HG03060 (cell line): ENCODE data around the gene MLXIP.
"Not testable (repeated sequence)": the region's sequence is repeated elsewhere in the genome, so short reads cannot be mapped to it uniquely, and the experiment has no call there.

Source experiments
- ATAC-seq: cut with Tn5 transposase; IDR thresholded peaks from one replicate; pipeline ENCODE4 v1.9.1; 2021; ENCODE audit warnings: low read depth, moderate number of reproducible peaks; ENCODE audit not compliant: unreplicated experiment

MLXIP gene

DNA sequence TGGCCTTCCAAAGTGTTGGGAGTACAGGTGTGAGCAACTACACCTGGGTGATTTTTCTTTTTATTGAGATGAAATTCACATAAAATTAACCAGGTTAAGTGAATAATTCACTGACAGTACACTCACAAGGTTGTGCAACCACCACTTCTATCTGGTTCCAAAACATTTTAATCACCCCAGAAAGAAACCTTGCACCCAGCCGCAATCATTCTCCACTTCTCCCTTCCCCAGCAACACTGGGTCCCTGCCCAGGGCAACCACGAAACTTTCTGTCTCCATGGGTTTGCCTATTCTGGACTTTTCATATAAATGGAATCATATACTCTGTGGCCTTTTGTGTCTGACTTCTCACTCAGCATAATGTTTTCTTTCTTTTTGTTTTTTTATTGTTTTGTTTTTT lies 26.3 kb upstream of the MLXIP start:
- ATAC-seq: no peak

DNA sequence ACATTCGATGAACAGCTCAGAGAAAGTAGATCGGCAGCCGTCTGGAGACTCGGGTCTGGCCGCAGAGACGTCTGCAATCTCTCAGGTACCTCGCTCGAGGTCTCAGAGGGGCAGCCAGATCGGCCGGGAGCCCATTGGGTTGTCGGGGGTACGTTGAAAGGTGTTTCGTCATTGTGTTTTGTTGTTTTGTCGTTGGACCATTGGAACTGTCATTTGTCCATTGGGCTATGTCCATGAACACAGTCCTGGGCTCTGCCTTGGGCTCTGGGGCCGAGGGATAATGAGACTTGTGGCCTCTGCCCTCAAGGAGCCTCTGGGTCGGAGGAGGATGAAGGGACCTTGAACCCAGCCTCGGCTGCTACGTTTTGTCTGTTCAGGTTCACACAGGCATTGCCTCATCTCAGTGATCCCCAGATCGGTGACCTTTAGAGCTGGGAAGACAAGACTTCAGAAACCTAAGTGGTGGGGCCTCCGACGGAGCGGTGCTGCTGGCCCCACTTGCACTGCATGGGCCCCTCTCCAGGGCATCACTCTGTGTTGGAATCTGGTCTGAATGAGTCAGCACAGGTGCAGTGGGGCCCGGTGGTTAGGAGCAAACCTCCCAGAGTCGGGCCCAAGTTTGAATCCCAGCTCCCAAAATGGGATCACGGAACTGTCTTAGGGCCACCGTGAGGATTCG lies 23.6 kb upstream of the MLXIP start:
- ATAC-seq: no peak

DNA sequence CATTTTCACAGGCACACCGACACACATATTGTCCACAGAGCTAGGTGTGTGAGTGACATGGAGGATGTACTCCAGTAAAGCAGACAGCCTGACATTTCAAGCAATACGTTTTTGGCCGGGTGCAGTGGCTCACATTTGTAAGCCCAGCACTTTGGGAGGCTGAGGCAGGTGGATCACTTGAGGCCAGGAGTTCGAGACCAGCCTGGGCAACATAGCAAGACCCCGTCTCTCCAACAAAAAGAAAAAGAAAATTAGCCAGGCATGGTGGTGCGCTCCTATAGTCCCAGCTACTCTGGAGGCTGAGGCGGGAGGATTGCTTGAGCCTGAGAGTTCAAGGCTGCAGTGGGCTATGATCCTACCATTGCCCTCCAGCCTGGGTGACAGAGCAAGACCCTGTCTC lies 22.1 kb upstream of the MLXIP start:
- not testable (repeated sequence) for ATAC-seq

DNA sequence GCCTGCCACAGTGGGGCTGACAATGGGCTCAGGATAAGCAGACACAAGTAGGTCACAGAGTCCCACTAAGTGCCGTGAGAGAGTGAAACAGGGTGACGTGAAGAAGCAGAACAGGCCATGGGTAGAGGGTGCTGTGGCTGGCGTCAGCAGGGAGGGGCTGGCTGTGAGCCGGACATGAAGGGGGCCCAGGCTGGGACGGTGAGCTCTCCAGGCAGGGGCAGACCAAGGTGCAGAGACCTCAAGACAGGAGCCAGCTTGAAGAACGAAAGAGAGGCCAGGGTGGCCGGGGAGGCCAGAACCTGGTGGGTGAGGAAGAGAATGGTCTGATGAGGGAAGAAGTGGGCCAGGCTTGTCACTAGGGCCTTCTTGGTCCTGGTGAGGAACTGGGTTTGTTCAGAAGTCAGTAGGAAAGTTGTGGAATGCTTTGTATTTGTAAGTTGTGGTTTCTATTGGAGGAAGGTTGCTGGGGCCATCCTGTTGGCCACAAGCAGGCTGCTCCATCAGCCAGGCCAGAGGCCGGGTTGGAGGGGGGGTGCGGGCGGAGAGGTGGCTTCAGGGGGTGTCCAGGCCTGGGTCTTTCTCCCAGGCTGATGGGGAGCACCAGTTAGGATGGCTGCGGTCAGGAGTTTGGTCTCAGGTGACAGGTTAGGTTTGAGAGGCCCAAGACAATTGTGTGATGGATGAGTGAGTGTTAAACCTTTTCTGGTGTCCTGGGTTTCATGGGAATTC lies 21.4 kb upstream of the MLXIP start:
- no peak for ATAC-seq

DNA sequence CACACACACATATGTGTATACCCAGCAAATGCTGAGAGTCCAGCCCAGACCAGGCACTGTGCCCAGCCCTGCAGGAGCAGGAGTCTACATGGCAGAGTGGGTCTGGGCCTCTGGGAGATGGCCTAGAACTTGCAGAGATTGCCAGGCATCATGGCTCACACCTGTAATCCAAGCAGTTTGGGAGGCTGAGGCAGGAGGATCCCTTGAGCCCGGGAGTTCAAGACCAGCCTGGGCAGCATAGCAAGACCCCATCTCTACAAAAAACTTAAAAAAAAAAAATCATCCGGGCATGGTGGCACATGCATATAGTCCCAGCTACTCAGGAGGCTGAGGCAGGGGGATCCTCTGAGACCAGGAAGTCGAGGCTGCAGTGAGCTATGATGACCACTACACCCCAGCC lies 20.8 kb upstream of the MLXIP start:
- ATAC-seq: no peak

DNA sequence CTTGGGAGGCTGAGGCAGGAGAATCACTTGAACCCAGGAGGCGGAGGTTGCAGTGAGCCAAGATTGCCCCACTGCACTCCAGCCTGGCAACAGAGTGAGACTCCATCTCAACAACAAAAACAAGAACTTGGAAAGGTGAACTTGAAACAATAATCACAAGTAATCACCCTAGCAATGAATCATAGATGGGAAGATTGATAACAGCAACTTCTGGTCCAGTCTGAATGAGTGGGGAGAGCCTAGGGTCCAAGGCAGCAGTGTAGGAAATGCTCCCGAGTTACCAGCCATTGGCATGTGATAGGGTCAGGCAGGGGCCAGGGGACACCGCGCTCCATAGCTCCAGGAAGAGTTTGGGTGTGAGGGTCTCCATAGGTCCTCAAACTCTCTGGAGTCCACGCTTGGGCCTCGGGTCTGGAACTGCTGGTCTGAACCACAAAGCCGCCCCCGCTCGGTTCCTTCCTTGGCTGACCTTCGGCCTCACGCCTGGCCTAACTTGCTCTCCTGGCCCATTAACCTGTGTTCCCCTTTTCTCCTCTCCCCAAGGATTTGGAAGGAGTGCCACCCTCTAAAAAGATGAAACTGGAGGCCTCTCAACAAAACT lies 19.9 kb upstream of the MLXIP start:
- no peak for ATAC-seq

DNA sequence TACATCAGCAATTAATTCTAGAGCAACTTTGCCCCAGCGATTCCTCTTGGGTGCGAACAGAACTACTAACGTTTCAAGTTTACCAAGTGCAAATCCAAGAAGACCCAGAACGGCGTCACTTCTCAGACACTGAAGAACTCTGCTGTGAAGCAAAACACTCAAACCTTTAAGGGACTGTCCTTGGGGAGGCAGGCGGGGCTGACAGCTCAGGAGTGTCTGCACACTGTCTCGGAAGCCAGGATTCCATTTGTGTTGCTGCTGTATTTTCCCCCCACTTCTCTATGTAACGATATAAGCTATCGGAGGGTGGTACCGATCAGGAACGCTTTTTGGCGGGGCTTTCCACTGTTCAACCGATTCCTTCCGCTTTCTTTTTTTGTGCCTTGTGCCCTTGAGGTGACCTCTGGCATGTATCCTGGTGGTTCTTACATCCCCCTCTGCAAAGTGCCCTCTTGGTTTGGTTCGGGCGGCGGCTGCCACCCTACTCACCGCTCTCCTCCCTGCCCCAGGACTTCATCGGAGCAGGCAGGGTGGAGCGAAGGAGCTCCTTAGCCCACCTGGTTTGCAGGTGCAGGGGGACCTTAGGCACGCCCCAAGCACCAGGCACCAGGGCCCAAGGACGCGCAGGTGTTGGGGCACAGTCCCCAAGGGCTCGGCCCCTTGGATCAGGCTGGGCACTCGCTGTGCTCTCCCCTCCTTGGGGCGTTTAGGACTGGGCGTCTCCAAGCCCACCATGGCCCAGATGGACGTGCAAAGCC lies 19.2 kb upstream of the MLXIP start:
- ATAC-seq: no peak

DNA sequence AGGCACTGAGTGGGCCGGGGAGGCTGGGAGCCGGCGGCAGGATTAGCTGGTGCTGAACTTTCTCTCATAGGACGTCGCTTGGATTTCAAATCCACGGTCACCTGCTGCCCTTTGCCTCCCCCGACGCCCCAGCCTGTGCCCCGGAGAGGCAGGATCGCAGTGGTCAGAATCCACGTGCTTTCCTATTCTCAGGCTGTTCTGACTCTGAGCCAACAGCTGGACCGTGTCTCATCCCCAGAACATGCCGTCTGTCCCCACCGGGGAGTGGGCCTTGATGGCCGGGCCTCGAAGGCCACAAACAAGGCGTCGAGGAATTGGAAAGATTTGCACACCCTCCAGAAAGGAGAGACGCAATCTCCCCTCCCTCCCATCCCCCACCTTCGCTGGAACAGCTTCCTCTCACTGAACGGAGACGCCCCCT lies 18.5 kb upstream of the MLXIP start:
- no peak for ATAC-seq

DNA sequence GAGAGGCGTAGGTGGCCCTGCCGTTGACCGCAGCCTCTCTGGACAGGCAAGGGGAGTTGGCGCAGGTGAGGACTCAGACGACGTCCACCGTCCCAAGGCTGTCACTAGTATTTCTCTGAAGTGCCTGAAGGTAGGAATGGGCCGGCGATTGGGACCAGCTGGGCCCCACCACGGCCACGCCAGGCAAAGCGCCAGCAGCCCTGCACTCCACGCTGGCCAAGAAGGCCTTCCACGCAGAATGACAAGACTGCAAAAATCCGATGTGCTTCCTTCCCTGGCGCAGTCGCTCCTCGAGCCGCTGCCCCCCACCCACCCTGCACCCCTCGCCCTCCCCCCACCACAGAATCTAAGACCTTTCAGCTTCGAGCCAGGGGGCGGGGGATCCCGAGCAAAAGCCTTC lies 17.3 kb upstream of the MLXIP start:
- ATAC-seq: no peak

DNA sequence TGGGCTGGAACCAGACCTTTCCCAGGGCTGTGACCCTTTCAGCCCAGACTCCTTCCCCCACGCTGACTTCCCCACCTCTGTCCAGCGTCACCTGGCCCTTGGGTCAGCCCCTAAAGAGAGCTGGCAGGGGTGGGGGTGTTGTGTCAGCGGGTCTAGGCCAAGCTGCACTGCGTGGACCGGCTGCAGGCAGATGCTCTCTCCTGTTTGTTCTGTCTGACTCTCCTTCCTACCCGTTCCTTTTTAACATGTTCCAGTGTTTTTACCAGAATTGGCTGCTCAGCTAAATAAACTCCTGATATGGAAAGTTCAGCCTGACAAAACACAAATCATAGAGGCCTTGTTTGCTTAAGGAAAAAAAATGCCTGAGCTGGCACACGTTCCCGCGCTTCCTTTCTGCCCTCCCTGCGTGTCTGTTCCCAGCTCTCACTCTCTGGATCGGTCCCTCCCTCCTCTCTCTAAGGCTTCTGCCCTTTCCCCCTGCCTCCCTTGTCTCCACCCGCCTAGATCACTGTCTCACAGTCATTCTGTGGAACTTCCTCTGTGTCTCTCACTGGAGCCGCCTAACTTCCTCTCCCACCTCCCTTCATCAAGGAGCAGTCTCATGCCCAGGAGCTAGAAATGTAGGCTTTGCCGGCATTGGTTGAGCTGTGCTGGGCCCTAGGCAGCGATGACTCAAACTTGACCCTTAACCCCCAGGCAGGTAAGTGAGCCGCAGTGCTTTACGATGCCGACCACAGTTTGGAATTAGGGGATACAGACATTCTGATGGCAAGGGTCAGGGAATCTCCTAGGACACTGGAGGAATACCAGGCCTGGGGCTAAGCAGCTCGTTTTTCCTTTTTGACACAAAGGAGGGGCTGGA lies 15.5 kb upstream of the MLXIP start:
- no peak for ATAC-seq

DNA sequence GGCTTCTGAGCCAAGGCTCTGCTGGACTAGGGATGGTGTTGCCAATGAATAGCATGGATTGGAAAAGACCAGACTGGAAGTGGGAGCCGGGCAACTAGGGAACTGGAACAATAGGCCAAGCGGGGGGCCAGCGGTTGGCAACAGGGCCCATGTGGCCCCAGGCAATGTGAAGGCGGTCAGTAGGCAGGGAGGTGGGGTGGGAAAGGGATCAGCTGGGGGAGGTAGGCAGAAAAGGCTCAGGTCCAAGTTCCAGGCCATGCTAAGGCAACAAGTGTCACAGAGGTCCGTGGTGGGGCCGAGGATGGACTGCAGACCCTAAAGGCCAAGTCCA lies 14.9 kb upstream of the MLXIP start:
- no peak for ATAC-seq

DNA sequence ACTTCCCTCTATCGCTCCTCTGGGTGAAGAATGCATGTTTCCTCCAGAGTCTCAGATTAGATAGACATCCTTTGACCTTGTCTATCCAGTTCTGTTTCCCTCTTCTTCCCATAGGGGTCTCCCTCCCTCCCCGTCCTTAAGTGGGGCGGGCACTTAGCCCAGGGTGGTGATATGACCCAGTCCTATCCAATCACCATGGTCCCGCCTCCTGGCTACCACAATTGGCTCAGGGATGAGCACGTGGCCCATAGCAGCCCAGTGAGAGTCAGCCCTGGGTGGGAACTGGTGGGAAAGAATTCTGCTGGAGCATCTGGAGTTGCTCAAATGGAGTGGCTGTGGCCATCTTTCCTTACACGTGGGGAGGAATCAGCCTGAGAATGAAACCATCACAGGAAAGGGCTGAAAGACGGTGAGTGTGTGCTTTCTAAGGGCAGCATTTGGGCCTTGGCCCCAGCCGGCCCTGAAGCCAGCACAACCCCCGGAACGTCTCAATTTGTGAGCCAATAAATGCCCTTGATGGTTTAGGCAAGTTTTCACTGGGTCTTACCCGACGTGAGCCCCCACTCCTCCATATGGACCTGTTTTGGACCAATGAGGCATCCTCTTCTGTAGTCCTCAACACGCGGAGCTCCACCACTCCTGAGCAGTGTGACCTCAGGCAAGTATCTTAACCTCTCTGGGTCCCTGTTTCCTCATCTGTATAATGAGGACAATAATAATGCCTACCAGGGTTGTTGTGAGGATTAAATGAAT lies 14.4 kb upstream of the MLXIP start:
- ATAC-seq: no peak

DNA sequence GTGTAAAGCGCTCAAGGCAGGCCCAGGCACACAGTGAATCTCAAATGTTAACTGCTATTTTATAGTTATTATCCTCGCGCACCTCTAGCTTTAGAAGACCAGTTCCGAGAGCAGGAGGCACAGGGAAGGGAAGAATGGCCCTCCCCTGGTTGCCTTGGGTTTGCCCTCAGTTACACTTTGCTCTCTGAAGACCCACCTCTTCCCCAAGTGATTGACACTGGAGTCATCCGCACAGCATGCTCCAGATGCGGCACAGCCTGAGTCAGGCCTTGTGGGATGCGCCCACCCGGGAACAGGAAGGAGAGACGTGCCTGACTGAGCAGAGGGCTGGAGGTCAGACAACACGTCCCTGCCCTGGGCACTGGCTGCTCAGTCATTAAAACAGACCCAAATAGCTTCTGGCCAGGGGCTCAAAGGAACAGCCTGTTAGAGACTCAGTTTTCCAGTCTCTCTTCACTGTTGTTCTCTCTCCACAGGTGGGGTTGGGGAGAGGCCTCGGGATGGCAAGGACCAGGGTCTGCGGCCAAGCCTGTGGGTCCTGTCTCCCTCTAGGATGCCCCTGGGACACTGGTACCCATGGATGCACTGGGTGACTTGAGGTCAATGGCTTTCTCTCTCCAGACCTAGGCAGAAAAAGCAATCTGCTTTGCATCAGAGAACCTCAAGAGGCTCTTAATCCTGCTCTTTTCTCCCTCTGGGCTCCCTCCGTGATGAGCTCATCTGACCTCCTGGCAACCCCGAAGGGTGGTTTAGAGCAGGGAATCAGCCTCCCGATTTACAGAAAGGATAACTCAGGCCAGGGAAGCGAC lies 13.6 kb upstream of the MLXIP start:
- no peak for ATAC-seq

DNA sequence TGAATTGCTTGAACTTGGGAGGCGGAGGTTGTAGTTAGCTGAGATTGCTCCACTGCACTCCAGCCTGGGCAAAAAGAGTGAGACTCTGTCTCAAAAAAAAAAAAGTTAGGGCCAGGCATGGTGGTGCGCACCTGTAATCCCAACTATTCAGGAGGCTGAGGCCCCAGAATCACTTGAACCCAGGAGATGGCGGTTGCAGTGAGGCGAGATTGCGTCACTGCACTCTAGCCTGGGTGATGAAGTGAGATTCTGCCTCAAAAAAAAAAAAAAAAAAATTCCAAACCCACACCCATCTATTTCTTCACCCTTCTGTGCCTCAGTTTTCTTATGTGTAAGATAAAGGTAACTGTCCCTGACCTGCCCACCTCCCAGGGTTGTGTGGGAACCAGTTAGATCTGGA lies 11.0 kb upstream of the MLXIP start:
- ATAC-seq: no peak

DNA sequence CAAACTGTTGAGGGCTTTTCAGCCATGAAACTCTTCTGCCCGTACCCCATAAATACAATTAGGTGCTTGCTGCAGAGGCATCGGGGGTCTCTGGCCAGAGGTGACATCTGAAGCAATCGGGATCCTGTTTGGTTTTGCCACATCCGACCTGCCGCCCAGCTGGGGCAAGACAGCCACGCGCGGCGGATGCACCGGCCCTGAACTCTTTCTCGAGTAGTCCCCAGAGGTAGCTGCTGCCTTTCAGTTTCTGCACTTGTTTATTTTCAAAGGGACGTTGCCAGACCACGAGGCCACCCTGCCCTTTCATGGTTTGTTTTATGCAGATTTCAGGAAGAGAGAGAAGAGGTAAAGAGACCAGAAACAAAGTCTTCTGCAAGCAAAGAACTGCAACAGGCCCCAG lies 10.6 kb upstream of the MLXIP start:
- no peak for ATAC-seq

DNA sequence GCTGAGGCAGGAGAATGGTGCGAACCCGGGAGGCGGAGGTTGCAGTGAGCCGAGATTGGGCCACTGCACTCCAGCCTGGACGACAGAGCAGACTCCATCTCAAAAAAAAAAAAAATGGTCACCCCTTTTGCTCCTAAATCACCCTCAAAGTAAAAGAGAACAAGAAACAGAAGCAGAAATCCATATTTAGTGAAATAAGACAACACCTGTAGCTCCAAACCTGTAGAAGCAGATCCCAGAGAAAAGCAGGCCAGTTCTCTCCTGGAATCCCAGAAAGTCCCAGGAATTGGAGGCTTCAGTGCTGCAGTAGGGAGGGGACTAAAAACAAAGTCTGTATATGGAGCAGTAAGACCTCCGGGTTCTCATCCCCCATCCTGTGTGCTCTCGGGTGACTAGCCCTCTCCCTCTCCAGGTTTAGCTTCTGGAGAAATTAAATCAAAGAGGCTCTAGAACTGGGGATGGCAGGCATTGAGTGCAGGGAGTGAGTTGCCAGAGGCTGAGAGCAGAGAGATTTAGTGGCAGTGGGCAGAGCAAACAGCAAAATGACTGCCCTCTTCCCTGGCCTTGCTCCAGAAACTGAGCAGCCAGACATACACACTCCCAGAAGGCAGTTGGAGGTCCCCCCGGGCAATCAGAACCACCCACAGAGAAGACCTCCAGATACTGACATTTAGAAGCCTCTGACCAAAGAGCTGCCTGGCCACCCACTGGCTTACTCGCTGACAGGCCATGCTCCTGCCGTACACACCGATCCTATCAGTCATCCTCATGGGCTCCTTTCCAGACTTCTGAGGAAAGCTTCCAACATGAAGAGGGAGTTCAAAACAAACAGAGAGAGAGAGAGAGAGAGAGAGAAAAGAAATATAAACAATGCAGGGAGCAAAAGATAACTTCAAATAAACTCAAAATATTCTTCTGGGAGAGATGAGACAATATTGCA lies 6.3 kb upstream of the MLXIP start:
- no peak for ATAC-seq

DNA sequence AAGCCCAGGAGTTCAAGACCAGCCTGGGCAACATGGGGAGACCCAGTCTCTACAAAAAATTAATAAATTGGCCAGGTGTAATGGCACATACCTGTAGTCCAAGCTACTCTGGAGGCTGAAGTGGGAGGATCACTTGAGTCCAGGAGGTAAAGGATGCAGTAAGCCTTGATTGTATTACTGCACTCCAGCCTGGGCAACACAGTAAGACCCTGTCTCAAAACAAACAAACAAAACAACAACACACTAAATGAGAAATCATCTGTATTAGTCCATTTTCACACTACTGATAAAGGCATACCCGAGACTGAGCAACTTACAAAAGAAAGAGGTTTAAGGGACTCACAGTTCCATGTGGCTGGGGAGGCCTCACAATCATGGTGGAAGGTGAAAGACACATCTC lies 4.7 kb upstream of the MLXIP start:
- ATAC-seq: no peak
